ENCODE data around the gene AKAP17A.
"Not testable (repeated sequence)": the region's sequence is repeated elsewhere in the genome, so short reads cannot be mapped to it uniquely, and the experiment has no call there.

AKAP17A gene

DNA sequence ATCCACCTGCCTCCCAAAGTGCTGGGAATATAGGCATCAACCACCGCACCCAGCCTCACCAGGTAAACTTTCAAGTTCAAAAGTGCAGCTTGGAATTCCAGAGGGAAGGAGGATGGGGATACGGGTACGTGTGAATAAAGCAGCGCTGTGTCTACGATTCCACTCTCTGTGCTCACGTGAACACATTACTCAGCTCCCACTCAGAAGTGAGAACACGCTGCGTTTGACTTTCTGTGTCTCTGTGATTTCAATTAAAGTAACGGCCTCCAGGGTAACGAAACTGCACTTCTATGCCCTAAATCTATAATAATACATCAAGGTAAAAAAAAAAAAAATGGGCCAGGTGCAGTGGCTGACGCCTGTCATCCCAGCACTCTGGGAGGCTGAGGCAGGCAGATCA is 15.1 kb downstream of the AKAP17A start:
- DNase-seq, result no peak

DNA sequence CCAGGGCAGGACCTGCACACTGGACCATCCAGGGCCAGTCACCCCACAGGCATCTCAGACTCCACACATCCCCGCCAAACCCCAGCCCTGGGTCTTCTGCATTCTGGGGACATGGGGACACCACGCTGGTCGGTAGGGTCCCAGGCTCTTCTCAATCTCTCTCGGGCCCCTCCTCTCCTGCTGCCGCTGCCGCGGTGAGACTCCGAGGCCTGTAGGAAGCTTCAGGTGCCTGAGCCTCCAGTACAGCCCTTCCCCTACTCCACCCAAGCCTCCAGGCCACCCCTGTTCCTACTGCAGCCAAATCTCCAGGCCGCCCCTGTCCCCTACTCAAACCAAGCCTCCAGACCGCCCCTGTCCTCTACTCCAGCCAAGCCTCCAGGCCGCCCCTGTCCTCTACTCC is 17.9 kb downstream of the AKAP17A start:
- no peak for DNase-seq

DNA sequence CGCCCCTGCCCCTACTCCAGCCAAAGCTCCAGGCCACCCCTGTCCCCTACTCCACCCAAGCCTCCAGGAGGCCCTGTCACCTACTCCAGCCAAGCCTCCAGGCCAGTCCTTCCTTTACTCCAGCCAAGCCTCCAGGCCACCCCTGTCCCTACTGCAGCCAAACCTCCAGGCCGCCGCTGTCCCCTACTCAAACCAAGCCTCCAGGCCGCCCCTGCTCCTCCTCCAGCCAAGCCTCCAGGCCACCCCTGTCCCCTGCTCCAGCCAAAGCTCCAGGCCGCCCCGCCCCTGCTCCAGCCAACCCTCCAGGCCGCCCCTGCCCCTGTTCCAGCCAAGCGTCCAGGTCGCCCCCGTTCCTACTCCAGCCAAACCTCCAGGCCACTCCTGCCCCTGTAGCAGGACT is 18.4 kb downstream of the AKAP17A start:
- no peak for DNase-seq

DNA sequence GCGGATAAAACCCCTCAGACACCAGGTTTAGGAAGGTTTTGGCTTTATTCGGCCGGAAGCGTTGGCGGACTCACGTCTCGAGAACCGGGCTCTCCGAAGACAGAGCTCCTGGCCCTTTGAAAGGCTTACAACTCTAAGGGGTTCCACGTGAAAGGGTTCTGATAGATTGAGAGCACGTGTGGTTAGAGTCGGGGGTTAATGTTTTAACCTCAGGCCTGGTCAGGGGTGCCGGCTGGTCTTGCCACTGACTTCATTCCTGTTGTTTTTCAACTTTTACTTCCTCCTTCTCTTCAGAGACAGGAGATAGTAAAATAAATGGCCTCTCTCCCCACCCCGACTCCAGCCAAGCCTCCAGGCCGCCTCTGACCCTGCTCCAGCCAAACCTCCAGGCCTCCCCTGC is 18.8 kb downstream of the AKAP17A start:
- no peak for DNase-seq

DNA sequence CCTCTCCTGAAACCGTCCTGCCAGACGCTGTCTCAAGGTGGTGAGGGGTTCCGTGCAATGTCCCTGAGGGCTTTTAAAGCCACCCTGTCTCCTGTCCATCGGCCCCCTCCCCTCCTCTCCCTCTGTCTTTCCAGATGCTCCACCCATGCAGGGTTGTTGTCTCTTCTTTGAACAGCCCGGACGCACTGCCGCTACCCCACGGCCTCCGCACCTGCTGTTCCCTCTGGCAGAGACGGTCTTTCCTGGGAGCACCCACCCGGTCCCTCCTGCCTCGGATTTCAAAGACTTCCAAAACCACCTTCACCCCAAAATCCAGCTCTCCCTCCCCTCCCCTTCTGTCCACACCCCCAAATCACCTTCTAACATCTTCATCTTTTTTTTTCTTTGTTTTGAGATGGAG is 19.3 kb downstream of the AKAP17A start:
- DNase-seq, result no peak

DNA sequence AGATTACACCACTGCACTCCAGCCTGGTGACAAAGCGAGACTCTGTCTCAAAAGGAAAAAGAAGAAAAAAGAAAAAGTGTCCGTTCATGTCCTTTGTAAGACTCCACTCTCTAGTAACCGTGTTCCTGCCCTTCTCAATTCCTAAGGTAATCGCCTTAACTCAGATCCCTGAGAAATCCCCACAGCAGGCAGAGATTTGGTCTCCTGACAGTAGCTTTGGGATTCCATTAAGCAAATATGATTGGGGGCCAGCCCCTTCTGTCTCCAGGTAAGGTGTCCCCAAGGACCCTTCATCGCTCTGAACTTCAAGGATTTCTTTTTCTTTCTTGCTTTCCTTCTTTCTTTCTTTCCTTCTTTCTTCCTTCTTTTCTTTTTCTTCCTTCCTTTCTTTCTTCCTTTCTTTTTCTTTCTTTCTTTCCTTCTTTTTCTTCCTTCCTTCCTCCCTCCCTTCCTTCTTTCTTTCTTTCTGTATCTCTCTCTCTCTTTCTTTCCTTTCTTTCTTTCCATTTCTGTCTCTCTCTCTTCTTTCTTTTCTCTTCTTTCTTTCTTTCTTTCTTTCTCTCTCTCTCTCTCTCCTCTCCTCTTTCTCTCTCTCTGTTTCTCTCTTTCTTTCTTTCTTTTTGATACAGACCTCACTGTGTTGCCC is 21.4 kb downstream of the AKAP17A start:
- DNase-seq, result no peak

DNA sequence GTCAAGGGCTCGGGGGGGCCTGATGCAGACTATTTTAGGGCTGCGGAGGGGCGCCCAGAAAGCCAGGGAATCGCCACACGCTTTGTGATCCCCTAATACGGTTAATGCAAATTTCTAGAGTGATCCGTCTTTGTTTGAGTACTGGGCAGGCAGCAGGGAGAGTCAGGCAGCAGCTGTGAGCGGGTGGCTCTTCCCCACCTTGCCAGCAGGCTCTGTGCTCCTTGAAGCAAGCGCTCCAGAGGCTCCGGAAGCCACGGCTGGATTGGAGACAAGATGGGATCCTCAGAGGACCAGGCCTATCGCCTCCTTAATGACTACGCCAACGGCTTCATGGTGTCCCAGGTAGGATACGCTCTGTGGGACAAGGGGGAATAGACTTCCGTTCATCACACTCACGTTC is 23.5 kb downstream of the AKAP17A start, which contains the start of gene ASMT:
TSS of gene ASMT (plus strand) at position 133 of the 400 bp plus-strand sequence. CDS start at position 274, 141 bp downstream.
- DNase-seq, result no peak

DNA sequence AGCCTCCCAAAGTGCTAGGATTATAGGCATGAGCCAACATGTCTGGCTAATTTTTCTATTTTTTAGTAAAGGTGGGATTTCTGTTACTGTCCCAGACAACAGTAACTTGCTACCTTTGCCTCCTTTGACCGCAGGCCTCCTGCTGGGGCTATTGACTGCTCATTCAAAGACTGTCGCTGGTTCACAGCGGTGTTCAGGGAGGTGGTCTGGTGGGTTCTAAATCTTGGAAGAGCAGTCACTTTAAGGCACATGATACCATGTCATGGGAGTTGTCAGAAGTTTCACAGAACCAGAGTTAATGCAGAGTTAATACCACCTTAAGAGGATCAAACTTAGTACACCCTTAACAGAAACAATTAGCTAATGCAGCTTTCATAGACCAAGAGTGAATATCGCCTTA is 27.3 kb downstream of the AKAP17A start:
- no peak for DNase-seq

DNA sequence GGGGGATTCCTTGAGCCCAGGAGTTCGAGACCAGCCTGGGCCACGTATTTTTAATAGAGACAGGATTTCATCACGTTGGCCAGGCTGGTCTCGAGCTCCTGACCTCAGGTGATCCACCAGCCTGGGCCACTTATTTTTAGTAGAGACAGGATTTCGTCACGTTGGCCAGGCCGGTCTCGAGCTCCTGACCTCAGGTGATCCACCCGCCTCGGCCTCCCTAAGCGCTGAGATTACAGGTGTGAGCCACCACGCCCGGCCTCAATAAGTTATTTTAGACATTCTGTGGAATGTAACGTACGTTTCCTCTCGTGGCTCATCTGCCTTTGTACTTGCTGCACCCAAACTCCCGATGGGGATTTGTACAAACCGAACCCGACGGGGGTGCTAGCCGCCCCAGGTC is 32.3 kb downstream of the AKAP17A start:
- DNase-seq, result no peak

DNA sequence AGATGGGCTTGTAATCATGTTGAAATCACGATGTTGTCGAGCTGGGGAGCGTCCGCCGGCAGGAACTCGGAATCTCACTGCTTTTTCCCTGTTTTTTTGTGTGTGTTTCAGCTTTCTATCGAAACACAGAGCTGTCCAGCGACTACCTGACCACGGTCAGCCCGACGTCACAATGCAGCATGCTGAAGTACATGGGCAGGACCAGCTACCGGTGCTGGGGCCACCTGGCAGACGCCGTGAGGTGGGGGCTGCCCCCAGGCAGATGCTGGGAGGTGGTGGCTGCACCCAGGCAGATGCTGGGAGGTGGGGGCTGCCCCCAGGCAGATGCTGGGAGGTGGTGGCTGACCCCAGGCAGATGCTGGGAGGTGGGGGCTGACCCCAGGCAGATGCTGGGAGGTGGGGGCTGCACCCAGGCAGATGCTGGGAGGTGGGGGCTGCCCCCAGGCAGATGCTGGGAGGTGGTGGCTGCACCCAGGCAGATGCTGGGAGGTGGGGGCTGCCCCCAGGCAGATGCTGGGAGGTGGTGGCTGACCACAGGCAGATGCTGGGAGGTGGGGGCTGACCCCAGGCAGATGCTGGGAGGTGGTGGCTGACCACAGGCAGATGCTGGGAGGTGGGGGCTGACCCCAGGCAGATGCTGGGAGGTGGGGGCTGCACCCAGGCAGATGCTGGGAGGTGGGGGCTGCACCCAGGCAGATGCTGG is 32.9 kb downstream of the AKAP17A start:
- DNase-seq, result not testable (repeated sequence)

DNA sequence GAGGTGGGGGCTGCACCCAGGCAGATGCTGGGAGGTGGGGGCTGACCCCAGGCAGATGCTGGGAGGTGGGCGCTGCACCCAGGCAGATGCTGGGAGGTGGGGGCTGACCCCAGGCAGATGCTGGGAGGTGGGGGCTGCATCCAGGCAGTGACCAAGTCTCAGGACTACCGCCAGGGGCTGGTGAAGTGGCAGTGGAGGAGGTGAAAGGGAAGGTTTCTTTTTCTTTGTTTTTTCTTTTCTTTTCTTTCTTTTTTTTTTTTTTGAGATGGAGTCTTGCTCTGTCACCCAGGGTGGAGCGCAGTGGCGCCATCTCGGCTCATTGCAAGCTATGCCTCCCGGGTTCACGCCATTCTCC is 33.4 kb downstream of the AKAP17A start:
- not testable (repeated sequence) for DNase-seq

DNA sequence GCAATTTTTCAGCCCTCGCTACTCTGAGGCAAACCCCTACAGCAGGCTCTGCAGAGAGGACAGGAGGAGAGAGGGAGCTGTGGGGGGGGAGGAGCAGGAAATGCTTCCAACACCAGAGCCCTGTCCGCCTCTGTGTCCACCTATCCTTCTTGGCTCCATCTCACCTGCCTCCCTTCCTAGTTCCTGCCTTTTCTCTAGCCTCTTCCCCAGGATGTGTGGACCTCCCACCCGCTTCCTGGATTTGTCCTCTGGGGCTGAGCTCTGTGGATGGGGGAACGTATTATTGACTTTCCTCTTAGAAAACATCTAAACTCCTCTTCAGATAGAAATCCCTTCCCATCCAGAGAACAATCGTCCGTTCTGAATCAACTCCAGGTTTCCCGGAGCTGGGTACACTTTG is 37.8 kb downstream of the AKAP17A start:
- no peak for DNase-seq

DNA sequence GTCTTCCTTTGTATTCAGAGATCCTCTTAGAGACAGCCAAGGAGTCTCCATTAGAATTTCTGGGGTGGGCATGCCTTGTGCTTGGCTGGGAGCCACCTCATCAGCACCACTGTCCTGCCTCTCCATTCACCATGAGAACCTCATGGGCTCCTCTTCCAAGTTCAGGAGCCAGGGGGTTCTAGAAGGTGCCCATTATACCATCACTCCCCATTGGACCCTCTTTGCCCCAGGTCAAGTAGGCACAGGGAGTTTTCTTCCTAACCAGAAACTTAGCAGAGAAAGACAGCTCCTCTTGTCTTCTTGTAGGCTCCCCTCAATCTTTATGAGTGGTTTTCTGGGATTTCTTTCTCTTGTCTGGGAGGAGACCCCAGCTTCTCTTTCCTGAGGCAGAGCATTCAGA is 54.6 kb downstream of the AKAP17A start:
- no peak for DNase-seq

DNA sequence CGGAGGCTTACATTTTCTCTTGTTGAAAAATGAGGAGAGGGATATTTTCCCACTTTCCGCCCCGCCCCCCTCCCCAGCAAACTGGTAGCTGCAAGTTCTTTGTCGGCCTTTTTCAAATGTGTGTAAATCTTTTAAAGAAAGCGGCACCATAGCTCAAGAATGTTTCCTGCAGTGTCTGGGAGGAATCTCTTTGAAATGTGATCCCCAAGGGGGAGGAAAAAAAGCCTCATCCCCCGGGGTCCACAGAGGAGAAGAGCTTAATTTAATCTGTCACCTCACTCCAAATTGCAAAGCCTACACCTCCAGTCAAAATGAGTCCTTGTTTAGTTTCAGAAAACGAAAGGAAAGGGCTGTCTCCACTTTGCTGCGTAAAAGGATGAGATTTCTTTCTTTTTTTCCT is 58.2 kb downstream of the AKAP17A start:
- DNase-seq, result no peak

Measured in CD4-positive, alpha-beta T cell treated with Interleukin-4 for 4 hours (primary cell).